HG03565 (cell line): ENCODE data around the gene AGAP1.
A peak's percentile ranks its signal among the peaks of the same experiment; 100 is the strongest.
"Not testable (repeated sequence)": the region's sequence is repeated elsewhere in the genome, so short reads cannot be mapped to it uniquely, and the experiment has no call there.

ENCODE experiments used
- ATAC-seq: cut with Tn5 transposase; IDR thresholded peaks from one replicate; pipeline ENCODE4 v1.9.1; 2021; ENCODE audit warnings: mild to moderate bottlenecking, moderate library complexity; ENCODE audit not compliant: unreplicated experiment

Gene AGAP1

DNA sequence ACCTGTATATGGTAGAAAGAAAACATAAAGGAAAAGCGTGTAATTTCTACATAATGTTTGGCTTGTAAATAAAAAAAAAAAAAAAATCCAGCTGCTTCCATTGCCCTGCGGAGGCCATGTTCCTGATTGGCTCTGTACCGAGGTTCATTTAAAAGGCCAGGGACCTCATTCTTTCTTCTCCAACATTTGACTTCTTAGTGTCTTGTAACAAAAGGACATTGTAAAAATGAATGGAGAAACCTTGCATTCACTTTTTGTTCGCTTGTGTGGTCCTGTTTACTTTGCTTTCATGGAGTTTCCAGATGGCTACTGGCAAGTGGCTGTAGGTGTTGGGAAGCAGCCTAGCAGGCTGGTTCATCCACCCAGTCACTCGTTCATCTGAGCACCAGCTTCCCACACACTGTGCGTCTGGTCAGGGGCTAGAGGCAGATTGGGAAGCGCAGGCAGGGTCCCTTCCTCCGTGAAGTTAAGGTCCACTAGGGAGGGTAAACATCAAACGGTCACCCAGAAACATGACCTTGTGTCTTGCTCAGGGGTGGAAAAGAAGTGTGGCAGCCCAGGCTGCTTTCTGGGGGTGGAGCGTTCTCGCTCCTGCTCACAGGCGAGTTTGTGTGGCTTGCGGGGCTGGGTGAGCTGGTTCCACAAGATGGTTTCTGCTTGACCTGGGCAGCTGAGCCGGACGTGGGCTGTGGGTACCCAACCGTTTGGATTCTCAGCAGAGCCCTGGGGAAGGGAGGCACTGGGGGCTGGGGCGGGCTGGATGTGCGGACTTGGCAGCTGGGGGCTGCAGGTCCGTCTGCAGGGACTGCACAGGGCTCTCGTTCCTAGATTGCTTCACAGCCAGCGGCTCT is 260.7 kb downstream of the AGAP1 start:
- no peak for ATAC-seq

DNA sequence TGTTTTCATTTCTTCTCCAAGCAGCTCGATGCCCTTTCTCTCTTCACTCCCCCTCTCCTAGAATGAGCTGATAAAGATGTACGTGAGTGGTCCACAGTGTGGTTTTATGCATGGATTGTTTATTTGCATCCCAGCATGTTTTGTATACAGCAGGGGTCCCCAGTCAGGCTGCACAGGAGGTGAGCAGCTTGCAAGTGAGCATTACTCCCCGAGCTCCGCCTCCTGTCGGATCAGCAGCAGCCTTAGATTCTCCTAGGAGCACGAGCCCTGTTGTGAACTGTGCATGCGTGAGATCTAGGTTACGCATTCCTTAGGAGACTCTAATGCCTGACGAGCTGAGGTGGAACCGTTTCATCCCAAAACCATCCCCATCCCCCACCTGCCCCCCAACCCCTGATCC is 262.6 kb downstream of the AGAP1 start:
- ATAC-seq: no peak

DNA sequence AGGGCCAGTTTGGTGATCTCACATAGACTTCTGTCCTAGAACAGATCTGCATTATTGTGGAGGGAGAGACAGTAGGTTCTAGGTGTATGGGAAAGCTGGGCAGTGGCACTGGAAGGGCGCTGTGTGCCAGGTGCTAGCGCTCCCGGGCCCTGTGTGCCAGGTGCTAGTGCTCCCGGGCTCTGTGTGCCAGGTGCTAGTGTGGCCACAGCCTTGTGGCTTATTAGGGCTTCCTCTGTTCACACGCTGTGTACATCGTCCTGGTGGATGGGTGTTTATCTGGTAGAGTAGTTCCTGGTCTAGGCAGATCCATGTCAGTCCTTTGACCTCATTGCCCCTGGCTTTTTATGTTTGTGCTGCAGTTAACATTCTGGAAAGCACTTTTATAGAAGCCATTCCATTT is 263.4 kb downstream of the AGAP1 start:
- no peak for ATAC-seq

DNA sequence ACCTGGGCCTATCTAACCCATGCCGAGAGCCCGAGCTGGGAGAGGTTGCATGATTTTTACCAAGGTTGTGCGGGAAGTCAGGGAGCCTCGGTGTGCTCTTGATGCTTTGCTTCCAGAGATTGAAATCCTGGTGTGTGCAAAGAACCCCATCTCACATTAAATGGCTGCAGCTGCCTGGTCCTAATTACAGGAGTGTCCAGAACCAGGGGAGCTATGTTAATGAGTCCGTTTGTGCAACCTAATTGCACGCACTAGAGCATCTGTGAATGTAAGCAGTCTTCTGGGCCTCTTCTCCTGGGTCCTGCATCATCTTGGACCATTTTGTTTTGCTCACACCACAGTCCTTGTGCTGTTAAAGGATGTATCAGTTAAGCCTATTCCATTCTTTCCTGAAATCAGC is 263.8 kb downstream of the AGAP1 start:
- no peak for ATAC-seq

DNA sequence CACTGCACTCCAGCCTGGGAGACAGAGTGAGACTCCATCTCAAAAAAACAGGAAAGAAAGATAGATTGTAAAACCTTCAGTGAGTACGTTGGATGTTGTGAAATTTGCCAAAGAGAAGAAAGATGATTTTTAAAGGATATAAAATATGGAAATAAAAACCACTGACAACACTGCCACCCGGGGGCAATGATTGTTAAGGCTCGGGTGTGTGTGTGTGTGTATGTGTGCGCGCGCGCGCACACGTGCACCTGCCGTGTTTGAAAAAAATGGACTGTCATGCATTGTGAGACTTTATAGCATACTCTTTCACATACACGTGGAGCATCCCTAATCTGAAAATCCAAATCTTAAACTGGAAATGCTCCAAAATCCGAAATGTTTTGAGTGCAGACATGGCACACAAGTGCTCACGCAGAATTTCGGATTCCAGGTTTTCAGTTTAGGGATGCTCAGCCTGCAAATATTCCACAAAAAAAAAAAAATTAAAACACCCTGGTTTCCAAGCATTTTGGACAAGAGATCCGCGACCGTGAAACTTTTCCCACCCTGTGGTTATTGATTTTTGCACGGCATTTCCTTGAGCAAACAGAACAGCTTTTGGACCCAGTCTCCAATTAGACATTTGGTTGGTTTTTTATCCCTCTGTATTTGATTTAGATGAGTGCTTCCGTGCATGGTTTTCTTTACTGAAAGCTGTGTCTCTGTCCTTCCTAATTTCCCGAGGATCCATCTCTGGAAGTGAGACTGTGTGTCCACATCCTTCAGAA is 269.2 kb downstream of the AGAP1 start:
- ATAC-seq: no peak

DNA sequence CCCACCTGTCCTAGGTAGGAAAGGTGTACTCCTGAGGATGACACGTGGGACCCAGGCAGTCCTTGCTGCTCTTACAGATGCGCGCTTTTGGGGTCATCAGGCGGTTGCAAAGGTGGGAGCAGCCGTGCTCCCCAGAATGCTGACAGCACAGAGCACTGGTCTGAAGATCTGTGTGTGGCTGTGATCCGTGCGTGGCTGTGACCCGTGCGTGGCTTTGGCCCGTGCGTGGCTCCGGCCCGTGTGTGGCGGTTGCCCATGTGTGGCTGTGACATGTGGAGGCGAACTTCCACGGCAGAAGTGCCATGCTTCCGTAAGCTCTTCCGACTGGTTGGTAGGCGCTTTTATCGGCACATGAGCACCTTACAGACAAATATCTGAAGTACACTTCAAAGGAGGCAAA is 270.0 kb downstream of the AGAP1 start:
- no peak for ATAC-seq

DNA sequence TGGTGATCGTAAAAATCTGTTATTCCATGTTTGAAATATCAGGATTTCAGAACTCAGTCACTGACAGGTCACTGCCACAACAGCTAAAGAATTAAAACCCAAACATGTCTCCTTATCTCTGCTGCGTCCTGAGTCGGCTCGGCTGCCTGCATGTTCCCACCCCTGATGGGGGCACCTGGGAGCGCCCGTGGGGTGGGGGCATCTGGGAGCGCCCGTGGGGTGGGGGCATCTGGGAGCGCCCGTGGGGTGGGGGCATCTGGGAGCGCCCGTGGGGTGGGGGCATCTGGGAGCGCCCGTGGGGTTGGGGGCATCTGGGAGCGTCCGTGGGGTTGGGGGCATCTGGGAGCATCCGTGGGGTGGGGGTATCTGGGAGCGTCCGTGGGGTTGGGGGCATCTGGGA is 270.6 kb downstream of the AGAP1 start:
- not testable (repeated sequence) for ATAC-seq

DNA sequence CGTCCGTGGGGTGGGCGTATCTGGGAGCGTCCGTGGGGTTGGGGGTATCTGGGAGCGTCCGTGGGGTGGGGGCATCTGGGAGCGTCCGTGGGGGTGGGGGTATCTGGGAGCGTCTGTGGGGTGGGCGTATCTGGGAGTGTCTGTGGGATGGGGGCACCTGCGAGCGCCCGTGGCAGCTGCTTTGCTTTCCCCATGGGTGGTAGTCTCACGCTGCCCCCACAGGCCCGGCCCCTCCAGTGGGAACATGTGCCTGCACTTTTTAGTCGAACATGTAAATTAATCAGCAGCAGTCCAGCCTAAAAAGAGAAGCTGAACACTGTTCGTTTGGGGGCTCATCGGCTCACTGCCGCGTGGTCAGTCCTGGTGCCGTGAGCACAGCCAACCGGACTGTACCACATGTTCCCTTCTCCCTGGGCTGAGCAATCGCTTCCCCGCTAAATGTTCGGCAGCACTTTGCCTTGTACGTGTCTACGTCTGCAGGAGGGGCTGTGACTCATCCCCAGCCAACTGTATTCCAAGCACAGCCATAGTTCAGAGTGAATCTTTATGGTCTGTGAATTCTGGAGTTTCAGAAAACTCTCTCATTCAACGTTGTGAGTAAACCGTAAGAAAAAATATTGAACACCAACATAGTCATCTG is 271.5 kb downstream of the AGAP1 start:
- ATAC-seq: no peak

DNA sequence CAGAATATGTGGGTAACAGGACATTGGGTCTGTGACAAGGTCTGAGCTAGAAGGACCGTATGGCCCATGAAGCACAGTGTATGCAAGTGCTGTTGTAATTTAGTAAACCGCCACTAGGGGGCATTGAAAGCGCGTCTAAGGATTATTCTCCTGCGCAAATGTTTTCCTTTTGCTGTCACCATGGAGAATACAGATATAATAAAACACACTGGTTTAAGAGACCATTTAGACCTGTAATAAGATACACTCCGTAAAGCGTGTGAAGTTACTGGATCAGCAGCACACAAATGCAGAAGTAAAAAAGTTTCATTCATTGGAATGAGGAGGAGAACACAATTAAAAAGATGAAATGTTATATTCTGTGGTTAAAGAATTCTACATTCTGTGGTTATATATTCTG is 272.4 kb downstream of the AGAP1 start:
- ATAC-seq: peak; percentile 46

DNA sequence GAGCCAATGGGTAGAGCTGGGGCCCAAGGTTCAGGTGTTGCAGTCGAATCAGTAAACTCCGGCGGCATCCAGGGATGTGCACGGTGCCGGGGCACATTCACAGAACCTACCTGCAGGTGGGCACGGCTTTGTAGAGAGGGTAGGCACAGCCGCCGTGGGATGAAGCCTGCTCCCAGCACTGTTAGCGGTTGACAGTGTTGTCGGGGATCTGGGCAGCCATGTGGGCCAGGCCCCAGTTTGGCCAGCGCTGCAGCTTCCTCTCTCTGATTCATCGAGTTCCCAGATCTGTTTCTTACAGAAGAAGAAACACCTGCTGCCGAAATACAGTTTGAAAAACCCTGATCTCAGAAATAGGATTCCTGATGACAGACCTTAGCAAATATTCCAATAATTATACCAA is 274.8 kb downstream of the AGAP1 start:
- ATAC-seq: no peak

DNA sequence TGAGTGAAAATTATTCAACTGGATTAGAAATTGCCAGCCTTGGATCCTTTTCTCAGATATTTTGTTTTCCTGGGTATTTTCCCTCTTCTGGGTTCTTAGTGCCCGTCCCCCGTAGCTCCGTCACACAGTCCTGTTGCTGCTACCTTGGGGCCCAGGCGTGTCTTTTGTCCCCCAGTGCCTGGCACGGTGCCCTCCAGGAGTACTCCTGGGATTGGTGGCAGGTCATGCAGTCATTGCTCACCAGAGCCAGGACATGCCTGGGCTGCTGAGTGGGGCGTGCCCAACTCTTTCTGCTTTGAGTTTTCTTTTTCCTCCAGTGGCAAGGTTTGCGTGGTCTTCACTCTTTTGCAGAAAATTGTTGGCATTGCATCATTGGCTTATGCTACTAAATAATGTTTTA is 275.2 kb downstream of the AGAP1 start:
- ATAC-seq: no peak

DNA sequence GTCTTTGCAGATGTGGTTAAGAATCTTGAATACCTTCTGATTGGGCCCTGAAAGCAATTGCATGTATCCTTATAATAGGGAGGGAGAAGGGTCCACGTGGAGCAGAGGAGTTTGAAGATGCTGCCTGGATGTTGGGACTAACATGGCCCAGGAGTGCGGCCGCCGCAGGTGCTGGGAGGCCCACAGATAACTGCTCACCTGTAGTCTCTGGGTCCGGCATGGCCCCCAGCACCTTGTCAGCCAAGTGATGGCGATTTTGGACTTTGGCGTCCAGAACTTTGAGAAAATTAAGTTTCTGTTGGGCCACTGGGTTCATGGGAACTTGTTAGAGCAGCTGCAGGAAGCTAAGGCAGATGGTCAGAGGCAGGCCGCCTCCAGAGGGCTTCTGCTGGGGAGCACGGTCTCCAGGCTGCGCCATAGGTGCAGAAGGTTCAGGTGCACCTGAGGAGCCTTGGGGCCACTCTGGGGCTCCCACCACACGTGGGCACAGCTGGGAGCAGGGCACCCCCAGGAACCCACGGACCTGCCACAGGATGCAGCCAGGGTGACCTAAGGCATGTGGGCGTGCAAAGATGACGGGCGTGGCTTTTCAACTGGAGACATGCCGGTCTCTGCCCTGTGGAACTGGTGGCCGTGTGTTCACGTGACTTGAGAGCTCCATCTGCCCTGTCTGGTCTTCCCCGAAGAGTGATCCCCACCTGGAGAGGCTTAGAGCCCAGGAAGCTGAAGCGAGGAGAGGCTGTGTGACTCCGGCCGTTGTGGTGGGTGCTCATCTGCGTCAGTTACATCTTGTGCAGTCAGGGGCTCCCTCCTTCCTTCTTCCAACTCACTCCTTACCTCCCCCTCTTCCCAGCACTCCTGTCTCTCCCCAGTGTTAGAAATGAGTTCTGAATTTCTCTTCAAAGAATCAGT is 277.3 kb downstream of the AGAP1 start:
- no peak for ATAC-seq

DNA sequence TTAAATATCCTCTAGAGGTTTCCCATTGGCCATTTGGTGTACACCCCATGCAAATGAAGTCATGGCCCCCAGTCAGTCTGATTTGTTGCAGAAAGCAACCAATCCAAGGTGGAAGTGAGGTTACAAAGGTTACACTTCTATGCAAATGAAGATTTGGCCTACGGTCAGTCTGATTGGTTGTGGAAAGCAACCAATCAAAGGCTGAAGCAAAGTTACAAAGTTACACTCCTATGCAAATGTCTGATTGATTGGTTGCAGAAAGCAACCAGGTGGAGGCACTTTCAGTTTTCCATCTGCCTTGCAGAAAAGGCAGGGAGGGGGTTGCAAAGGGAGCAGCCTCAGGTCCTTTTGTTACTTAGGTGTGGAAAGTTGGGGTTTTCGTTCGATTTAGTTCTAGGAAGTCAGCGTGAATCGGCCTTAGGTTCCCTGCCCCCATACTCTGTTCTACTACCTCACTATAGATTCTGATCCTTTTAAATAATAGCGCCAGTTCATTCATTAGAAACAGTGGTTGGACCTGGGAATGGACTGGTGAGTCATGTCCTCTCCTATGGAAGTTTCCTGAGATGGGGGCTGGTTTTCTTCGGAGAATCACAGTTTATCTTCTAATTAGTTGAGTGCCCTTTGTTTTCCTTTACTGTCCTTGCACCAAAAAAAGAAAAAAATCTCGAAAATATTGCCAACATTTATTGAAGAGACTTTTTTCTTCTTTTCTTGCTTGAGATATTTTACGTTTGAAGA is 279.5 kb downstream of the AGAP1 start:
- no peak for ATAC-seq

DNA sequence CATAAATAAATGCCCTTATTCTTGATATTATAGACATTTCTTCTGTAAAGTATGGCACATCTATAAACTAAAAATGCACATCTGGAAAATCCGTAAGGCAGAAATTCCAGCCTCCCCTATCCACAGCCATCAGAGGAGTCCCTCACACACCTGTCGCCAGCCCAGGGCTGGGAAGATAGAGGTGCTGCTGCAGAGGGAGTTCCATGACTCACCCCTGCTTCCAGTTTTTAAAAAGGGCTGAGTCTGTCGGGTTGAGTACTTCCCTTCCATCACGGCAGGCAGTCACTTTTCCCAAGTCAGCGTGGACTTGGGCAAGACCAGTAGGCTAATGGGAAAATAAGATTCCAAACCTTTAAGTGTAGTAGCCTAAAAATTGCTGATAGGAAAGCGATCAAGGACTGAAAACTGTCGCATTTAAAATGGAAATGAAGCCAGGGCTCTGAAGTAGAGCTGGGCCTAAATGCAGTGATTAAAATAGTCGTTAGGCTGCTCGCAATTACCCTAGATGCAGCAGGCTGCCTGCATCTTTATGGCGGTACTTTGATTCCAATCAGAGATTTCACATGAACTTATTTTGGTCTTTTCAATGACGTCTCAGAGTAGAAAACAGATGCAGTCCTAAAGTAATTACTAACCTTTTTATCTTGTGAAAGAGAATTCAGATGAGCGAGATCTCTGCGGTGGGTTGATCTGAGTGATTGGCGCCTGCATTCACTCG is 280.5 kb downstream of the AGAP1 start:
- no peak for ATAC-seq

DNA sequence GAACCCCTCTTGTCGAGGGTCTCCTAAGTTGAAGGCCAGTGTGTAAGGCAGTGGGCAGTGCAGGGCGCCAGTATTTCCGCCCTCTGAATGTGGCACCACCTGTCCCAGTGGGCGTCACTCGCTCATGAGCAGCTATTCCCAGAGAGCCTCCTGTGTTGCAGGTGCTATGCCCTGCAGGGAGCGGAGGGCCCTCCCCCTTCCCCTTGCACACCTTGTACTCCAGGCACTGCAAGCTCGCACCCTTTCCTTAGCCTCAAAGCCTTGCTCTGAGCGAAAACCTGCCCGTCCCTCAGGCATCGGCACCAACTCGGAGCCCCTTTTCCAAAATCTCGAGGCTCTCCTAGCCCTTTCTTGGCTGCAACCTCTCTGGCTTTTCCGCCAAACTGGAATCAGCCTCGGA is 282.7 kb downstream of the AGAP1 start:
- ATAC-seq: no peak

DNA sequence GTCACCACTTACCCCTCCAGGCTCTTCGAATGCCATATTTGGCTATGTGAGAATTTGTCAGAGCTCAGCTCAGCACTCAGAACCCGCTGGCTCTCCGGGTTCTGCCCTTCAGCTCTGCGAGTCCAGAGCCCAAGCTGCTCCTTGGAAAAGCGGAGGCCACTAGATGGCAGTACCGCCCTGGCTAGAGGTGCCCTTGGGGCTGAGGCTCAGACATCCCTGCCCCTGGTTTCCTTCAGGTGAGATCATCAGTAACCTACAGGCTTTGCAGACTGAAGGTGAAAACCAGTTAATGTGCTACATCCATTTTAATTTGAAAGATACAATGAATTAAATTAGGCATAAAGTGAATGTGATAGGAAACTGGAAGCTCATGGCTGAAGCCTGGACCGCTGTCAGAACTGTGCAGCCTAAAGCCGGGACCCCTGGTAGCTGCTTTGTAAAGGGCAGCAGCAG is 285.6 kb downstream of the AGAP1 start:
- peak; percentile 65 for ATAC-seq

DNA sequence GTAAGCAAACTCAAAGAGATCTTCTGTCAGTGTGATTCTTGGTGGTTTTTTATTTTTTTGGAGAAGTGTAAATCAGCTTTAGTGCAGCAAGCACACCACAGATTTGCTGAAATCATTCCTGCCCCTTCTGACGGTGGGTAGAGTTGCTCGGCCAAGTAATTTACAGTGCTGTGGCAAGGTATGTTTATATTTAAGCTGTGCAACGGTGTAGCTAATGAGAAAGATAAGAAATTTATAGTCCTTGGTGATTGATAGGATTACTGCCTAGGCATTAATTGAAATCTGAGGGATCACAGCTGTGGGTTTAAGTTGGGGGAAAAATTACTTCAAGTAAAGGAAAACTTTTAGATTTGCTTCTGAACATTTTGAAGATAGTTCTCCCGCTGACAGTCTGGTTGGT is 286.6 kb downstream of the AGAP1 start:
- ATAC-seq: no peak

DNA sequence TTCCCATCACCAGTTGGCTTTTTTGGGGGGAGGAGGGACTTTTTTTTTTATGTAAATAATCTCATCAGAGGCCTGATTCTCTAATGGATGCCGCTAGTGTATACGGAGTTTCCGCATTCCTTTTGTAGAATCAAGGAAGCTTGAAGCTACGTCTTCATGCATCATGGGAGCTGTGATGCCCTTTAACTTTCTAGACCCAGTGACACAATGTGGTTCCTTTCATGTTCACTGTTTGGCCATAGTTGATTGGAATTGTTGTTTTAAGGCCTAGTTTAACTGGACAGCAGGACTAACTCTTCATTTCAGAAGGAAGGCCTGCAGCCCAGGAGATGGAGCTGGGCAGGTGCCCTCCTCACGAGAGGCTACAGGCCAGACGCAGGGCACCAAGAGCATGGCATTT is 287.9 kb downstream of the AGAP1 start:
- ATAC-seq: no peak

DNA sequence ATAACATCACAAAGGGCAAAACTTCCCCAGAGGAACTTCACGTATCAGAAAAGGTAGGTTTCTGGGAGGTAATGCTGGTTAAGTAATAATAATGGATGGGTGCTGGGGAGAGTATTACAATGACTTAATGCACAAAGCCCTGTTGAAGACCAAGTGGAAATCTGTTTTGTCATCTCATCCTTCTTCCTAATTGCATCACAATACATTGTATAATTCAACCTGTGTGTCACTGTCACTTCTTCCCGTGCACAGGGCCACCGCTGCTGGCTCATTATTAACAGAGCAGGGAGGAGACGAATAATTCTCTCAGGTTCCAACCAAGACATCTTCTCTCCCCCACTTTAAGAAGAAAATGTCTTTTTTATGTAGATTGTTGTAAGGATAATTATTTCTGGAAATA is 290.9 kb downstream of the AGAP1 start:
- ATAC-seq: no peak
